Mucosa of descending colon (tissue), 3 donors: ENCODE results near the gene TCF4. TPM values are rescaled to one million over a fixed set of nuclear protein-coding genes. Genes with fewer than 3 reads are reported as not detected.

Experiments used
- ATAC-seq: fragments of 200-7000 bp; cut with Tn5 transposase; one replicate; pipeline ENCODE4 v1.9.1; 2020; ENCODE audit warnings: mild to moderate bottlenecking, moderate library complexity
- DNase-seq, 3 donors: peaks; one replicate each; pipeline ENCODE4 v3.0.0-alpha.2; 2020
- H3K36me3 ChIP-seq: fragments of 200-600 bp; one replicate; pipeline ENCODE4 v1.8.0; 2021; ENCODE audit warnings: low read depth, mild to moderate bottlenecking
- H3K4me1 ChIP-seq: fragments of 200-600 bp; one replicate; pipeline ENCODE4 v1.8.0; 2021; ENCODE audit warnings: low read depth, mild to moderate bottlenecking
- H3K4me3 ChIP-seq: fragments of 200-600 bp; one replicate; pipeline ENCODE4 v1.8.0; 2021; ENCODE audit warnings: mild to moderate bottlenecking
- H3K9me3 ChIP-seq: fragments of 200-600 bp; one replicate; pipeline ENCODE4 v1.8.0; 2021; ENCODE audit warnings: mild to moderate bottlenecking
- CTCF ChIP-seq: fragments of 200-600 bp; IDR thresholded peaks from one replicate; pipeline ENCODE4 v1.8.0; 2022; ENCODE audit warnings: antibody characterized with exemption, mild to moderate bottlenecking
- intact Hi-C, 2 donors: fragments of 100-400 bp; cut with DNase I in 1 of 2; cut with micrococcal nuclease in 1 of 2; formaldehyde crosslinking; loops; one replicate each; pipeline versions ENCODE4 v1.11.0 to v1.11.1; 2022; cut with DNase I, micrococcal nuclease
- total RNA-seq, 3 donors: library from RNA; stranded (reverse); fragmentation: NEBNext Ultra II Directional in 2 of 3; extraction: Animal tissue kit (Norgen Biotek cat#: 25700) in 2 of 3; gene quantifications; one replicate each; pipeline versions ENCODE4 v1.2.1 to v1.2.4, GENCODE V29; 2021 to 2023
- donor health status: DM: no; HTN: no; CAD: no; lungs with moderate emphysema.
- donor health status: DM: no; HTN: no; CAD: no.
- donor health status: DM: no; HTN: yes; CAD: no.

Gene TCF4
- total RNA-seq, 3 donors from 2014 or later, result 20.7 to 88.2 (median 24.6) TPM

DNA sequence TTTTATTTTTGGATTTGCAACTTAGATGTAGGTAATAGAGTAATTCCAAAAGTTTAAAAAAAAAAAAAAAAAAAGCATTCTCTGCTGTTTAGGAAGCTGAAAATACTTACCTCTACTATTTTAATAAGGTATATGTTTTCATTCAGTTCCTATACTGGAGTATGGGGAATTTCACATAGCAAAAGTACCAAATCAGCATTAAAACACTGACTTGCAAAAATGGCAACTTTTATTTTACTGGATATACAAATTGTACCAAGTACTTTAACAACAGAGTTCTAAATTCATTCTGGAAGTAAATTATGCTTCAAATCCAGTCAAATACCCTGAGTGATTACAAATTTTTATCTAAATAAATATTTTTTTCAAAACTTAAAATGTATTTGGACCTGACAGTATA lies 76.7 kb downstream of the TCF4 start:
- no peak for TF ChIP-seq CTCF
- no peak for DNase-seq
- ATAC-seq, result no peak
- Histone ChIP-seq H3K4me3 (no peak overlapping the region), H3K9me3 (no peaks in the 10 kb centered on the region), H3K36me3 (no peaks in the 10 kb centered on the region), H3K4me1 (no peaks in the 10 kb centered on the region)
- intact Hi-C loops, result no loop called here

- Histone ChIP-seq H3K4me3 (no peak overlapping the region), H3K36me3 (no peaks in the 10 kb centered on the region), H3K4me1 (no peaks in the 10 kb centered on the region), H3K9me3 (no peaks in the 10 kb centered on the region)
- TF ChIP-seq CTCF, result no peak
- intact Hi-C loops, result no loop called here
- peak; percentile 11 for ATAC-seq
- DNase-seq, result peak in 1 of 3 donors; percentile 9
These were observed 77.2 kb downstream of the TCF4 start for GRCh38 chr18:55510809-55511208.

DNA sequence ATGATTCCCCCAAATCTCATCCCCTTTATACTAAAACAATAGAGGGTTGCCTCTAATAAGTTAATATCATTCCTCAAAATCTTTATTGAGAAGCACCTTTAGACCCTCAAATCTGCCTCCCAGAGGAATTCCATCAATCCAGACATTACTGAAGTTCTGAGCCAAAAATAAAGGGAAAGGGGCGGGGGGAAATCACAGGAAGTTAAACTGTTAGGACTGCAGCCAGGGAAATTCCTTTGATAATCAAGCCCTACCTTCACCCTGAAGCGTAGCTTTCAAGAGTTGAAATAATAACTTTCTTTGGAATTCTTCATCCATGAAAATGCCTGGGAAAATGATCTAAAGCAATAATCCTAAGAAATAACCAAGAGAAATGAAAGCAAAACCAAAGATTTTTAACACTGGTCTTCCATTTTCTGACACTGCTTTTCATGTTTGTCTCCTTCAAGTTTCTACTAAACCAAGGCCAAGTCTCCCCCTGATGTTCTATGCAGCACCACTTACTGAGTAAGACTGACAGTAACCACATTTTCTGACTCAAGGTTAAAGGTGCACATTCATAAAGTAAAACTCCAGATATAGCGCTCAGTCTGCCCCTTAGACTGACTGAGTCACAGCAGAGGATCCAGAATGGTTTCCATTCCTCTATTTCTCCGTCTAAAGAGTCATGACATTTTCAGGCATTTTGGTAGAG lies 78.2 kb downstream of the TCF4 start:
- H3K36me3 ChIP-seq, result no peaks in the 10 kb centered on the region
- intact Hi-C loops, result no loop called here
- no peak for TF ChIP-seq CTCF
- no peak overlapping the region for H3K4me3 ChIP-seq
- H3K9me3 ChIP-seq, result no peaks in the 10 kb centered on the region
- DNase-seq (no peak), ATAC-seq (no peak)
- H3K4me1 ChIP-seq, result no peaks in the 10 kb centered on the region

DNA sequence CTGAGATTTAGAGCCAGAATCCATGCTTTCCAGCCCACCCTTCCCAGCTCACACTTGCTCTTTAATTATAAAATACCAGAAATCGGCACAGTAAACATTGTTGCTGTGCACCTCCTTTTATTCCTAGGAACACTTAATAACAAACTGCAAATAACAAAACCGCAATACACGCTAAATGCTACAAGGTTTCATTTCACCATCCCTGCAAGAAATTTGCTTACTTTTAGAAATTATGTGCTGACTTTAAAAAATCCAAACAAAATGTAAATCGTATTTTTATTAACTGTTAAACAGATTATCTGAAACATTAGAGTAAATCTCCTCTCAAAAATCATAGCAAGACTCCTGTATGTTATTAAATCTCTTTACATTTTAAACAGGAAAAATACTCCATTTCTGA lies 79.3 kb downstream of the TCF4 start:
- intact Hi-C loops, result no loop called here
- no peak for ATAC-seq
- DNase-seq, result no peak
- TF ChIP-seq CTCF, result no peak
- Histone ChIP-seq H3K36me3 (no peaks in the 10 kb centered on the region), H3K4me3 (no peak overlapping the region), H3K9me3 (no peaks in the 10 kb centered on the region), H3K4me1 (no peaks in the 10 kb centered on the region)

DNA sequence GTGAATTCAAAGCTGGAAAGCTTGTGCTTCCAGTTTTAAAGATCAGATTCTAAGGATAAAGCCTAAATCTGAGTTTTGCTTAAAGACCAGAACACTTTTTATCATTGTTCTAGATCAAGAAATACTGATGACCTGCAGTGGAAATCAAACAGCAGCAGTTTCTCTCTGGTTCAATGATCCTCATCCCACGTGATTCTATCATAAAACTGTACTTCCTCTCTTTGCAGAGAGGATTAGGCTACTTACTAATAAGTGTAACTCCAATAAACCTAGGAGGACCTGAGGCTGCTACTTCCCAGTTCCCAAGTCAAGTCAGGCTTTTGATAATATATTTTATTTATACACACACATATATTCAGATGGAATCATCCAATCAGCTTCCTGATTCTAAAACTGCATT lies 81.9 kb downstream of the TCF4 start:
- no peak for DNase-seq
- Histone ChIP-seq H3K36me3 (no peaks in the 10 kb centered on the region), H3K4me1 (no peaks in the 10 kb centered on the region), H3K4me3 (no peak overlapping the region), H3K9me3 (no peaks in the 10 kb centered on the region)
- no peak for TF ChIP-seq CTCF
- no peak for ATAC-seq
- intact Hi-C loops, result no loop called here

DNA sequence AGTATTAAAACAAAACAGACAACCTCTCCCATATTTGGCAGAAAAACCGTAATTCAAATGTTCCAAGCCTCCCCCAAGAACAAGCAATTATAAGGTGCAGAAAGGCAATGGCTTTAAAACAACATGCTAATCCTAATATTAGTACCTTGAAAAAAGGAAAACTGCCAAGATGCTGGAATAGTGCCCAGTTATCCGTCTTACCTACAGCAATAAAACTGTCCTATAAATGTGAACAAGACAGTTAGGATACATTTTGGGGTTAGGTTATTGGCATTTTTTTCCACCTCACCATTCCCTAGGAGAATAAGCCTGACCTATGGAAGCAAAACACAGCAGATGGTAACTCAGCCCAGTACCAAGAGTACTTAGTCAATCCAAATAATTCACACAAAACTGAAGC lies 83.2 kb downstream of the TCF4 start:
- ATAC-seq (no peak), DNase-seq (no peak)
- H3K4me3 ChIP-seq, result no peak overlapping the region
- intact Hi-C loops, result no loop called here
- no peaks in the 10 kb centered on the region for H3K9me3 ChIP-seq
- H3K36me3 ChIP-seq, result no peaks in the 10 kb centered on the region
- H3K4me1 ChIP-seq, result no peaks in the 10 kb centered on the region
- TF ChIP-seq CTCF, result no peak
